GM23338 (cell line): ENCODE results near the gene TMEM61. TPM values are rescaled to one million over a fixed set of nuclear protein-coding genes. Genes with fewer than 3 reads are reported as not detected.

ENCODE experiments used
- ATAC-seq: fragments of 200-7000 bp; cut with Tn5 transposase; 3 replicates; pipeline ENCODE4 v1.9.1; 2020
- DNase-seq: peaks from one replicate; pipeline ENCODE4 v3.0.0-alpha.2; 2015; ENCODE audit warnings: low spot score
- H2AFZ ChIP-seq: fragments of 200-600 bp; sonication (generic); 2 replicates; pipeline ENCODE4 v1.8.0; 2016; ENCODE audit warnings: antibody characterized with exemption, mild to moderate bottlenecking, moderate library complexity
- H3F3A ChIP-seq: fragments of 200-600 bp; sonication (generic); replicated peaks from 2 replicates; pipeline ENCODE4 v1.8.0; 2017; ENCODE audit warnings: antibody characterized with exemption, mixed run types, low read depth
- H3K27ac ChIP-seq: fragments of 200-600 bp; sonication (generic); 2 replicates; pipeline ENCODE4 v1.6.1; 2016; ENCODE audit warnings: low read depth
- H3K27me3 ChIP-seq: fragments of 200-600 bp; sonication (generic); 2 replicates; pipeline ENCODE4 v1.8.0; 2016; ENCODE audit warnings: mild to moderate bottlenecking, mixed run types, moderate library complexity; ENCODE audit not compliant: insufficient read depth
- H3K36me3 ChIP-seq: fragments of 200-600 bp; sonication (generic); 2 replicates; pipeline ENCODE4 v1.8.0; 2016; ENCODE audit warnings: mild to moderate bottlenecking; ENCODE audit not compliant: insufficient read depth
- H3K4me1 ChIP-seq: fragments of 200-600 bp; sonication (generic); 2 replicates; pipeline ENCODE4 v1.8.0; 2016; ENCODE audit warnings: mild to moderate bottlenecking, moderate library complexity; ENCODE audit not compliant: insufficient read depth
- H3K4me2 ChIP-seq: fragments of 200-600 bp; sonication (generic); 2 replicates; pipeline ENCODE4 v1.7.1; 2017; ENCODE audit warnings: mixed run types
- H3K4me3 ChIP-seq: fragments of 200-600 bp; sonication (generic); 2 replicates; pipeline ENCODE4 v1.6.1; 2016; ENCODE audit warnings: mixed run types
- H3K79me2 ChIP-seq: fragments of 200-600 bp; sonication (generic); replicated peaks from 2 replicates; pipeline ENCODE4 v1.8.0; 2017; ENCODE audit warnings: mild to moderate bottlenecking; ENCODE audit not compliant: insufficient read depth
- H3K9me2 ChIP-seq: fragments of 200-600 bp; sonication (generic); 2 replicates; pipeline ENCODE4 v1.8.0; 2017; ENCODE audit not compliant: insufficient read depth
- H4K20me1 ChIP-seq: fragments of 200-600 bp; sonication (generic); replicated peaks from 2 replicates; pipeline ENCODE4 v1.8.0; 2017; ENCODE audit warnings: mild to moderate bottlenecking; ENCODE audit not compliant: insufficient read depth
- H3K27ac Mint-ChIP-seq: 2 replicates; pipeline ENCODE4 v1.8.0; 2020; ENCODE audit warnings: inconsistent platforms, mild to moderate bottlenecking, moderate library complexity, mixed read lengths
- H3K27me3 Mint-ChIP-seq: 3 replicates; pipeline ENCODE4 v1.8.0; 2022; ENCODE audit warnings: low read depth, mild to moderate bottlenecking, moderate library complexity, mixed read lengths, inconsistent platforms; ENCODE audit not compliant: insufficient read depth, poor library complexity
- H3K36me3 Mint-ChIP-seq: 3 replicates; pipeline ENCODE4 v1.8.0; 2021; ENCODE audit warnings: low read depth, mild to moderate bottlenecking, inconsistent platforms, moderate library complexity, mixed read lengths
- H3K4me1 Mint-ChIP-seq: 3 replicates; pipeline ENCODE4 v1.8.0; 2020; ENCODE audit warnings: mild to moderate bottlenecking, inconsistent platforms, mixed read lengths
- H3K4me3 Mint-ChIP-seq: 3 replicates; pipeline ENCODE4 v1.8.0; 2021; ENCODE audit warnings: moderate library complexity, mild to moderate bottlenecking, inconsistent platforms, mixed read lengths
- H3K9me3 Mint-ChIP-seq: 3 replicates; pipeline ENCODE4 v1.8.0; 2020; ENCODE audit warnings: moderate library complexity, mild to moderate bottlenecking, inconsistent platforms, mixed read lengths
- CREB1 ChIP-seq: fragments of 250-450 bp; sonication (Bioruptor Pico); IDR thresholded peaks from 2 replicates; pipeline ENCODE4 v1.5.0; 2020; ENCODE audit warnings: low read depth, mild to moderate bottlenecking, moderate library complexity
- CTCF ChIP-seq, 2 experiments: fragments of 200-600 bp in 1 of 2; sonication (generic) in 1 of 2; conservative IDR thresholded peaks; 2 replicates each; pipeline versions ENCODE4 v1.5.1 to v1.6.1; 2016 to 2017; ENCODE audit warnings: antibody characterized with exemption in 2 of 2, low read depth in 2 of 2, mild to moderate bottlenecking in 2 of 2, moderate library complexity in 1 of 2
- ETS1 ChIP-seq: IDR thresholded peaks from 2 replicates; pipeline ENCODE4 v1.6.1; 2016; ENCODE audit warnings: antibody characterized with exemption
- EZH2 ChIP-seq: fragments of 200-600 bp; sonication (generic); IDR thresholded peaks from one replicate; pipeline ENCODE4 v1.8.0; 2017; ENCODE audit warnings: antibody characterized with exemption, mild to moderate bottlenecking, low read depth; ENCODE audit not compliant: unreplicated experiment
- EZH2phosphoT487 ChIP-seq: fragments of 200-600 bp; sonication (generic); IDR thresholded peaks from one replicate; pipeline ENCODE4 v1.8.1; 2018; ENCODE audit warnings: antibody characterized with exemption; ENCODE audit not compliant: unreplicated experiment
- JUNB ChIP-seq: IDR thresholded peaks from one replicate; pipeline ENCODE4 v1.6.1; 2016; ENCODE audit warnings: antibody characterized with exemption; ENCODE audit not compliant: unreplicated experiment
- NANOG ChIP-seq: IDR thresholded peaks from 2 replicates; pipeline ENCODE4 v1.6.1; 2016; ENCODE audit warnings: antibody characterized with exemption, borderline replicate concordance
- POLR2AphosphoS5 ChIP-seq: IDR thresholded peaks from 2 replicates; pipeline ENCODE4 v1.6.1; 2016; ENCODE audit warnings: antibody characterized with exemption, low read depth
- REST ChIP-seq: IDR thresholded peaks from one replicate; pipeline ENCODE4 v1.6.1; 2018; ENCODE audit warnings: antibody characterized with exemption; ENCODE audit not compliant: unreplicated experiment
- STAT1 ChIP-seq: IDR thresholded peaks from one replicate; pipeline ENCODE4 v1.6.1; 2016; ENCODE audit warnings: antibody characterized with exemption; ENCODE audit not compliant: unreplicated experiment
- ZNF114 ChIP-seq: fragments of 250-450 bp; sonication (Bioruptor Pico); IDR thresholded peaks from 2 replicates; pipeline ENCODE4 v1.5.0; 2020; ENCODE audit warnings: mild to moderate bottlenecking, moderate library complexity
- ZNF331 ChIP-seq: fragments of 250-450 bp; sonication (Bioruptor Pico); IDR thresholded peaks from 2 replicates; pipeline ENCODE4 v1.5.0; 2020; ENCODE audit warnings: low read depth, mild to moderate bottlenecking, moderate library complexity
- ZNF462 ChIP-seq: fragments of 250-450 bp; sonication (Bioruptor Pico); IDR thresholded peaks from 2 replicates; pipeline ENCODE4 v1.5.0; 2020; ENCODE audit warnings: mild to moderate bottlenecking, moderate library complexity
- polyA plus RNA-seq: library from polyadenylated mRNA; unstranded; fragments of >200 nt; fragmentation: Nextera tagmentation; extraction: Ambion mirVana; gene quantifications from 2 replicates; pipeline ENCODE4 v1.2.1, GENCODE V29; 2016
- total RNA-seq: library from RNA; depleted of rRNA; stranded (reverse); fragments of >200 nt; shearing (Covaris generic); gene quantifications from 2 replicates; pipeline ENCODE4 v1.2.3, GENCODE V29; 2014

TMEM61 gene
- total and polyA plus RNA-seq, 2 experiments from 2014 or later, result 2.0 to 3.6 TPM

- no peak overlapping the region for H2AFZ ChIP-seq
- no peaks in the 10 kb centered on the region for H3K27me3 ChIP-seq
- H3K4me3 Mint-ChIP-seq, result no peak overlapping the region
- DNase-seq, result no peak
- H3F3A ChIP-seq, result no peaks in the 10 kb centered on the region
- H3K4me3 ChIP-seq, result no peak overlapping the region
- H3K27ac Mint-ChIP-seq, result no peak overlapping the region
- no peaks in the 10 kb centered on the region for H3K36me3 Mint-ChIP-seq
- ATAC-seq, result no peak
- no peaks in the 10 kb centered on the region for H3K79me2 ChIP-seq
- H3K27me3 Mint-ChIP-seq, result peaks cover 5% of the 10 kb centered on the region
- H3K4me2 ChIP-seq, result no peak overlapping the region
- peaks cover 9% of the 10 kb centered on the region; the same call in 1 of the 2 replicates for H3K9me2 ChIP-seq
- H3K9me3 Mint-ChIP-seq, result no peaks in the 10 kb centered on the region
- peaks cover 11% of the 10 kb centered on the region for H3K4me1 Mint-ChIP-seq
- peaks cover 8% of the 10 kb centered on the region for H3K4me1 ChIP-seq
- no peak for TF ChIP-seq JUNB
- TF ChIP-seq ZNF114, result no peak
- no peak for TF ChIP-seq POLR2AphosphoS5
- TF ChIP-seq ZNF331 (CRISPR knock-in tag), result no peak
- TF ChIP-seq ZNF462 (CRISPR knock-in tag), result no peak
- no peak for TF ChIP-seq CTCF (conservative IDR thresholded peaks at IDR 0.05; ENCODE audit: low read depth in 2 of 2)
- no peak for TF ChIP-seq CREB1
- TF ChIP-seq NANOG, result no peak
- TF ChIP-seq REST, result no peak
- TF ChIP-seq STAT1, result no peak
- no peak for TF ChIP-seq ETS1
- TF ChIP-seq EZH2phosphoT487, result no peak
- no peak for TF ChIP-seq EZH2
- H4K20me1 ChIP-seq, result no peaks in the 10 kb centered on the region
- H3K36me3 ChIP-seq, result no peaks in the 10 kb centered on the region
- no peak overlapping the region for H3K27ac ChIP-seq
These were observed 13.1 kb upstream of the TMEM61 start for GRCh38 chr1:54967372-54967771.
